Measurements from ENCODE around the gene SIGLEC15. TPM values are rescaled to one million over a fixed set of nuclear protein-coding genes. Genes with fewer than 3 reads are reported as not detected.
"Not testable (repeated sequence)": the region's sequence is repeated elsewhere in the genome, so short reads cannot be mapped to it uniquely, and the experiment has no call there.

Gene SIGLEC15
- total RNA-seq, 1 donor from 2014 or later, result not detected

GRCh38 chr18:45820106-45820745 lies 5.2 kb upstream of the SIGLEC15 start:
- Mint-ChIP-seq H3K9me3 (ENCODE audit: unreplicated experiment) (peaks cover 1% of the 10 kb centered on the region), H3K4me3 (ENCODE audit: unreplicated experiment) (no peak overlapping the region), H3K27me3 (ENCODE audit: unreplicated experiment) (peaks cover 7% of the 10 kb centered on the region), H3K36me3 (ENCODE audit: unreplicated experiment) (no peaks in the 10 kb centered on the region), H3K4me1 (ENCODE audit: low read depth, unreplicated experiment) (no peaks in the 10 kb centered on the region), H3K27ac (ENCODE audit: unreplicated experiment) (no peak overlapping the region)
- DNase-seq, result no peak
- TF ChIP-seq CTCF (IDR thresholded peaks at IDR 0.05; ENCODE audit: partially characterized antibody, unreplicated experiment), result no peak

GRCh38 chr18:45821026-45821425 lies 4.4 kb upstream of the SIGLEC15 start:
- no peak overlapping the region for H3K4me3 Mint-ChIP-seq (ENCODE audit: unreplicated experiment)
- no peak overlapping the region for H3K27ac Mint-ChIP-seq (ENCODE audit: unreplicated experiment)
- no peak for DNase-seq
- H3K36me3 Mint-ChIP-seq (ENCODE audit: unreplicated experiment), result no peaks in the 10 kb centered on the region
- peaks cover 2% of the 10 kb centered on the region for H3K4me1 Mint-ChIP-seq (ENCODE audit: low read depth, unreplicated experiment)
- peaks cover 1% of the 10 kb centered on the region for H3K9me3 Mint-ChIP-seq (ENCODE audit: unreplicated experiment)
- peaks cover 7% of the 10 kb centered on the region for H3K27me3 Mint-ChIP-seq (ENCODE audit: unreplicated experiment)
- TF ChIP-seq CTCF (IDR thresholded peaks at IDR 0.05; ENCODE audit: partially characterized antibody, unreplicated experiment), result no peak

GRCh38 chr18:45821711-45822110 lies 3.8 kb upstream of the SIGLEC15 start:
- Mint-ChIP-seq H3K27ac (ENCODE audit: unreplicated experiment) (no peak overlapping the region), H3K4me1 (ENCODE audit: low read depth, unreplicated experiment) (peaks cover 2% of the 10 kb centered on the region)
- no peak for DNase-seq

GRCh38 chr18:45826084-45826483 lies 609 bp downstream of the SIGLEC15 start:
- Mint-ChIP-seq H3K4me3 (ENCODE audit: unreplicated experiment) (no peak overlapping the region), H3K9me3 (ENCODE audit: unreplicated experiment) (peaks cover 1% of the 10 kb centered on the region), H3K36me3 (ENCODE audit: unreplicated experiment) (no peaks in the 10 kb centered on the region), H3K4me1 (ENCODE audit: low read depth, unreplicated experiment) (peaks cover 4% of the 10 kb centered on the region), H3K27me3 (ENCODE audit: unreplicated experiment) (peaks cover 6% of the 10 kb centered on the region), H3K27ac (ENCODE audit: unreplicated experiment) (no peak overlapping the region)
- no peak for DNase-seq
- TF ChIP-seq CTCF (IDR thresholded peaks at IDR 0.05; ENCODE audit: partially characterized antibody, unreplicated experiment), result no peak

More at GRCh38 chr18:45821711-45822110, 3.8 kb upstream of the SIGLEC15 start:
- H3K9me3 Mint-ChIP-seq (ENCODE audit: unreplicated experiment), result peaks cover 1% of the 10 kb centered on the region
- H3K4me3 Mint-ChIP-seq (ENCODE audit: unreplicated experiment), result no peak overlapping the region
- no peaks in the 10 kb centered on the region for H3K36me3 Mint-ChIP-seq (ENCODE audit: unreplicated experiment)
- peaks cover 3% of the 10 kb centered on the region for H3K27me3 Mint-ChIP-seq (ENCODE audit: unreplicated experiment)
- TF ChIP-seq CTCF (IDR thresholded peaks at IDR 0.05; ENCODE audit: partially characterized antibody, unreplicated experiment), result no peak

GRCh38 chr18:45826716-45827115 lies 1.2 kb downstream of the SIGLEC15 start:
- not testable (repeated sequence) for H3K4me3 Mint-ChIP-seq (ENCODE audit: unreplicated experiment); H3K36me3 Mint-ChIP-seq (ENCODE audit: unreplicated experiment); H3K27me3 Mint-ChIP-seq (ENCODE audit: unreplicated experiment); H3K27ac Mint-ChIP-seq (ENCODE audit: unreplicated experiment); H3K4me1 Mint-ChIP-seq (ENCODE audit: low read depth, unreplicated experiment); DNase-seq; H3K9me3 Mint-ChIP-seq (ENCODE audit: unreplicated experiment)
